ENCODE results near the gene PKP3.

The PKP3 gene

DNA sequence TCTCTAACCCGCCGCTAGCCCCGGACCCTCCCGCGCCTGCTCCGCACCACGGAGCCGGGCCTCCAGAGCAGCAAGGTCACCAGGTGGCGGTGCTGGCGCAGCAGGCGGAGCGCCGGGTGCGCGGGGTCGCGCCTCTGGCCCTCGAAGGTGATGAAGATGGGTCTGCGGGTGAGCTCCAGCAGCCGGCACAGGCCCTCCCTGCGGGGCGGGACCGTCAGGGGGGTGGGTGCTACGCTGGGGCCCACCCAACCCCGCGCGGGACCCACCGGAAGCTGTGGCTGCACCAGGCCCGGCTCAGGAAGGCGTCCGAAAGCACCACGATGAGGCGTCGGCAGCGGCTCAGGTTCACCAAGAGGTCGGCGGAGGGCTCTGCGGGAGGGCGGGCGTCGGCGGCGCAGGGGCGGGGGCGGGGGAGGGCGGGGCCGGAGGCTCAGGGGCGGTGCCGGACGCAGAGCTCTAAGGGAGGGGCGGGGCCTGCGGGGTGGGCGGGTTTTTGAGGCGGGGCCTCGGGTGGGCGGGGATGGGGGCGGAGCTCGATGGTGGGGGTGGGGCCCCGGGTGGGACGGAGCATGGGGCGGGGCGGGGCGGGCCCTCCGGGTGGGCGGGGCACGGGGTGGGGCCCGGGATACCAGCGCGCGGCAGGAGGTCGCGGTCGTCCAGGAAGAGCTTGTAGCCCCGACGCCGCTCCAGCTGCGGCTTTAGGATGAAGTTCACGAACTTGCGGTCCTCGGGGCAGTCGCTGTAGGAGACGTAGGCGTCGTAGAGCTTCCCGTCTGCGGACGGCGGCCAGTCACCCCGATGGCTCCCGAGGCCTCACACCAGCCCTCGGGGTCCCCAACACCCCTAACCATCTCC is 13.0 kb downstream of the PKP3 start:
- Histone ChIP-seq H3K4me1 (no peaks in the 10 kb centered on the region), H3K27me3 (ENCODE audit: control insufficient read depth, insufficient read depth, low read length) (no peaks in the 10 kb centered on the region), H3K27ac (no peak overlapping the region), H3K4me2 (ENCODE audit: low read length) (no peak overlapping the region), H3K4me3 (ENCODE audit: low read depth, low read length) (no peak overlapping the region), H3K36me3 (ENCODE audit: control insufficient read depth, insufficient read depth, low read length) (no peaks in the 10 kb centered on the region), H3K9ac (no peak overlapping the region), H3K79me2 (no peaks in the 10 kb centered on the region), H3K9me3 (ENCODE audit: control insufficient read depth, low read length) (no peaks in the 10 kb centered on the region), H2AFZ (no peak overlapping the region)
- TF ChIP-seq, protein P1, sequence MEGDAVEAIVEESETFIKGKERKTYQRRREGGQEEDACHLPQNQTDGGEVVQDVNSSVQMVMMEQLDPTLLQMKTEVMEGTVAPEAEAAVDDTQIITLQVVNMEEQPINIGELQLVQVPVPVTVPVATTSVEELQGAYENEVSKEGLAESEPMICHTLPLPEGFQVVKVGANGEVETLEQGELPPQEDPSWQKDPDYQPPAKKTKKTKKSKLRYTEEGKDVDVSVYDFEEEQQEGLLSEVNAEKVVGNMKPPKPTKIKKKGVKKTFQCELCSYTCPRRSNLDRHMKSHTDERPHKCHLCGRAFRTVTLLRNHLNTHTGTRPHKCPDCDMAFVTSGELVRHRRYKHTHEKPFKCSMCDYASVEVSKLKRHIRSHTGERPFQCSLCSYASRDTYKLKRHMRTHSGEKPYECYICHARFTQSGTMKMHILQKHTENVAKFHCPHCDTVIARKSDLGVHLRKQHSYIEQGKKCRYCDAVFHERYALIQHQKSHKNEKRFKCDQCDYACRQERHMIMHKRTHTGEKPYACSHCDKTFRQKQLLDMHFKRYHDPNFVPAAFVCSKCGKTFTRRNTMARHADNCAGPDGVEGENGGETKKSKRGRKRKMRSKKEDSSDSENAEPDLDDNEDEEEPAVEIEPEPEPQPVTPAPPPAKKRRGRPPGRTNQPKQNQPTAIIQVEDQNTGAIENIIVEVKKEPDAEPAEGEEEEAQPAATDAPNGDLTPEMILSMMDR (IDR thresholded peaks at IDR 0.05), result no peak

DNA sequence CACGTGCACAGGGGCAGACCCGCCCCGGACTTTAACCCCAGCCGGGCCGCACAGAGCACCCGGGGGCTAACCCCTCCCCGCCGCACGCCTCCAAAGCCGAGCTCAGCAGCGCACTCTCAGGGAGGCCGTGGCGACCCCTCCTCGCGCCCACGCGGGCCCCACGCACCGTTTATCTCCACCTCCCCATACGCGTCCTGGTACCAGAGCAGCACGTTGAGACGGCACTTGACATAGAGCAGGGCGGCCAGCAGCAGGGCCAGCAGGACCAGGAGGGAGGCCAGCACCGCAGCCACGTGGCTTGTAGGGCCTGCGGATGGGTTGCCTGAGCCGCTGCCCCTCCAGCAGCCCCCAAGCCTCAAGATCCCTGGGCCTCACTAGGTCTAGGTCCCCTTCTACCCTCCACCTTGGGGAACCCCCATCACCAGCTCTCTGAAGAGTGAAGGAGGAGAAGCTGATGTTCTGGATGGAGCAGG is 13.7 kb downstream of the PKP3 start:
- TF ChIP-seq, protein P1 (IDR thresholded peaks at IDR 0.05), result no peak
- Histone ChIP-seq H3K27me3 (ENCODE audit: control insufficient read depth, insufficient read depth, low read length) (no peaks in the 10 kb centered on the region), H3K36me3 (ENCODE audit: control insufficient read depth, insufficient read depth, low read length) (no peaks in the 10 kb centered on the region), H3K9ac (no peak overlapping the region), H3K9me3 (ENCODE audit: control insufficient read depth, low read length) (no peaks in the 10 kb centered on the region), H3K79me2 (no peaks in the 10 kb centered on the region), H3K4me1 (no peaks in the 10 kb centered on the region), H3K27ac (no peak overlapping the region), H3K4me2 (ENCODE audit: low read length) (no peak overlapping the region), H2AFZ (no peak overlapping the region), H3K4me3 (ENCODE audit: low read depth, low read length) (no peak overlapping the region)

DNA sequence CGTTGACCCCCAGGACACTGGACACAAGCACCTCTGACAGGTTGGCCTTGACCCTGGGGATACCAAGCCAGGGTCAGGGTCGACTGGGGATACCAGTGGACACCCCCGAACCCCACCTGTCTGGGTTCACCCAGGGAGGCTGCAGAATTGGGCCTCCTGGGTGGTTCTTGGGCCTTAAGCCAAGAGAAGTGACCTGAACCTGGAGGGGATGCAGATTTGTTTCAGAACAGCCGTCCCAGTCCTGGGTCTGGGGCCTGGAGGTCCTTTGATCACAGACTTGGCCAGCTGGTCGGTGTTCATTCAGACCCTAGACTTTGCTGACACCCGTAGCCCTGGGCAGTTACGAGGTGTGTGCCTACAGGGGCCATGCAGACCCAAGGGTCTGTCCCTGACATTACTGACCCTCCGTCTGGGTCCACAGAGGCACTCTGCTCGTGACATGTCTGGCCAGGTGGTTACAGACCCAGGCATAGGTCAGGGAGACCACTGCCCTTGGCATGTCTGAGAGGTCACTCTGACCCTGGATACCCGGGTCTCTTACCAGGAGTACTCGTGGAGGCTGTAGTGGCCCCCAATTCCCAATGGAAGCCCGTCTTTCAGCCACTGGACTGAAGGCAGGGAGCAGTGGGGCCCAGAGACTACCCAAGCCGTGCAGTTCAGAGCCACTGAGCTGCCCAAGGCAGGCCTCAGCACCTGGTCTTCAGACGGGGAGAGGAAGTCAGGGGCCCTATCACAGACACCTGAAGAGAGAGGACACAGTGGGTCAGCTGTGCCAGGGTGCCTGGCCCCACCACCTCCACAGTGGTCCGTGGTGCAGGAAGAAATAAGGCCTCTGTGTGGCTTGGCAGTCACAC is 14.4 kb downstream of the PKP3 start:
- H3K9me3 ChIP-seq (ENCODE audit: control insufficient read depth, low read length), result no peaks in the 10 kb centered on the region
- TF ChIP-seq, protein P1 (IDR thresholded peaks at IDR 0.05), result no peak
- no peak overlapping the region for H3K9ac ChIP-seq
- no peaks in the 10 kb centered on the region for H3K4me1 ChIP-seq
- H3K27me3 ChIP-seq (ENCODE audit: control insufficient read depth, insufficient read depth, low read length), result no peaks in the 10 kb centered on the region
- H3K36me3 ChIP-seq (ENCODE audit: control insufficient read depth, insufficient read depth, low read length), result no peaks in the 10 kb centered on the region
- H3K4me3 ChIP-seq (ENCODE audit: low read depth, low read length), result no peak overlapping the region
- no peak overlapping the region for H3K27ac ChIP-seq
- no peak overlapping the region for H3K4me2 ChIP-seq (ENCODE audit: low read length)
- H3K79me2 ChIP-seq, result no peaks in the 10 kb centered on the region
- no peak overlapping the region for H2AFZ ChIP-seq

DNA sequence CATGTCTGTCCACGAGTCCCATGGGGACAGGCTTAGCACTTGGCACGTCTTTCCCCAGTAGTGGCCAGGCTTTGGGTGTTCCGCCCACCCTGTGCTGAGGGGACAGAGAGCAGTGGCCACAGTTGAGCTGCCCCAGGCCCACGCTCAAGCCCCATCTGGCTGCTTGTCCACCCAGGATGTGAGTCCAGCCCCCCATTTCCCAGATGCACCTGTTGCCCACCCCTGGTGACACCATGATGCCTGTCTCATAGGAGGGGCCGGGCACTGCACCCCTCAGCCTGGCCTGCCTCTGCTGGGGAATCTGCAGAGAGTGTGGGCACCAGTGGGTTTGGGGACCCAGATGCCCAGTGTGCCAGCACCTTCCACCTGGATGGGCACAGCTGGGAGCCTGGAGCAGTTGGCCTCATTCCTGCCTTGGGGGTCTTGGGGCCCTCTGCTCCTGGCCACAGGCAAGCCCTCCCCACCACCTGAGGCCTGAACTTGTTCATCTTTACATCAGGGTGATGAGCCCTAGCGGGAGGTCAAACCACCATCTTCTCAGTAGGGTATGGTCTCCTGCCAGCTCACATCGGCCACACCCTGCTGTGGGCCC is 15.1 kb downstream of the PKP3 start:
- Histone ChIP-seq H3K79me2 (no peaks in the 10 kb centered on the region), H3K4me2 (ENCODE audit: low read length) (no peak overlapping the region), H2AFZ (no peak overlapping the region), H3K9ac (no peak overlapping the region), H3K9me3 (ENCODE audit: control insufficient read depth, low read length) (no peaks in the 10 kb centered on the region), H3K4me3 (ENCODE audit: low read depth, low read length) (no peak overlapping the region), H3K27ac (no peak overlapping the region), H3K27me3 (ENCODE audit: control insufficient read depth, insufficient read depth, low read length) (no peaks in the 10 kb centered on the region), H3K36me3 (ENCODE audit: control insufficient read depth, insufficient read depth, low read length) (no peaks in the 10 kb centered on the region), H3K4me1 (no peaks in the 10 kb centered on the region)
- TF ChIP-seq, protein P1 (IDR thresholded peaks at IDR 0.05), result no peak
